Jurkat, Clone E6-1 (cell line): ENCODE data around the gene CRACDL.

Source experiments
- DNase-seq: peaks from one replicate; pipeline ENCODE4 v3.0.0-alpha.2; 2011; ENCODE audit warnings: low read depth, low spot score
- H3K4me3 ChIP-seq: 2 replicates; pipeline ENCODE4 v1.5.1; 2011; ENCODE audit warnings: mild to moderate bottlenecking, low read length, control low read depth, moderate library complexity

The CRACDL gene

GRCh38 chr2:98816281-98816680 is 119.7 kb downstream of the CRACDL start:
- DNase-seq = no peak
- H3K4me3 ChIP-seq = no peak overlapping the region

- no peak overlapping the region for H3K4me3 ChIP-seq
- no peak for DNase-seq
Measured at GRCh38 chr2:98815795-98816194, 120.2 kb downstream of the CRACDL start.

GRCh38 chr2:98811766-98812165 is 124.3 kb downstream of the CRACDL start:
- H3K4me3 ChIP-seq = no peak overlapping the region

GRCh38 chr2:98810588-98810928 is 125.5 kb downstream of the CRACDL start:
- no peak overlapping the region for H3K4me3 ChIP-seq
- no peak for DNase-seq

More at GRCh38 chr2:98811766-98812165, 124.3 kb downstream of the CRACDL start:
- no peak for DNase-seq

- no peak overlapping the region for H3K4me3 ChIP-seq
- no peak for DNase-seq
Measured at GRCh38 chr2:98809878-98810587, 126.0 kb downstream of the CRACDL start.

GRCh38 chr2:98809116-98809515 is 126.9 kb downstream of the CRACDL start:
- no peak overlapping the region for H3K4me3 ChIP-seq
- no peak for DNase-seq

- no peak overlapping the region for H3K4me3 ChIP-seq
- no peak for DNase-seq
Measured at GRCh38 chr2:98808546-98808945, 127.5 kb downstream of the CRACDL start.

- DNase-seq = no peak
- H3K4me3 ChIP-seq = no peak overlapping the region
Measured at GRCh38 chr2:98807929-98808328, 128.1 kb downstream of the CRACDL start.

- H3K4me3 ChIP-seq = no peak overlapping the region
- DNase-seq = peak; percentile 92
Measured at GRCh38 chr2:98807221-98807620, 128.8 kb downstream of the CRACDL start.

GRCh38 chr2:98806236-98806697 is 129.8 kb downstream of the CRACDL start:
- H3K4me3 ChIP-seq = no peak overlapping the region
- DNase-seq = no peak

- DNase-seq = no peak
- no peak overlapping the region for H3K4me3 ChIP-seq
Measured at GRCh38 chr2:98805412-98806171, 130.4 kb downstream of the CRACDL start.

GRCh38 chr2:98804736-98805135 is 131.3 kb downstream of the CRACDL start:
- no peak for DNase-seq
- no peak overlapping the region for H3K4me3 ChIP-seq

- H3K4me3 ChIP-seq = no peak overlapping the region
- DNase-seq = no peak
Measured at GRCh38 chr2:98804265-98804650, 131.8 kb downstream of the CRACDL start.

GRCh38 chr2:98803405-98804264 is 132.4 kb downstream of the CRACDL start:
- no peak for DNase-seq
- no peak overlapping the region for H3K4me3 ChIP-seq

- DNase-seq = no peak
- H3K4me3 ChIP-seq = no peak overlapping the region
Measured at GRCh38 chr2:98802344-98802743, 133.7 kb downstream of the CRACDL start.

- H3K4me3 ChIP-seq = no peak overlapping the region
- DNase-seq = no peak
Measured at GRCh38 chr2:98801921-98802321, 134.1 kb downstream of the CRACDL start.

- no peak overlapping the region for H3K4me3 ChIP-seq
- peak; percentile 41 for DNase-seq
Measured at GRCh38 chr2:98801286-98801685, 134.7 kb downstream of the CRACDL start.

GRCh38 chr2:98800330-98801064 is 135.5 kb downstream of the CRACDL start:
- DNase-seq = no peak

More at GRCh38 chr2:98800330-98801064, 135.5 kb downstream of the CRACDL start:
- H3K4me3 ChIP-seq = no peak overlapping the region
